Right lobe of liver (tissue), 6 donors: ENCODE data around the gene ACAD11. TPM values are rescaled to one million over a fixed set of nuclear protein-coding genes. Genes with fewer than 3 reads are reported as not detected.

Source experiments
- ATAC-seq, 4 donors: fragments of 200-7000 bp; cut with Tn5 transposase; one replicate each; pipeline ENCODE4 v1.9.1; 2020; ENCODE audit warnings: mild to moderate bottlenecking in 4 of 4, moderate library complexity in 4 of 4
- DNase-seq, 3 donors: peaks; one replicate each; pipeline ENCODE4 v3.0.0-alpha.2; 2020
- H3K27ac ChIP-seq, 3 donors: fragments of 200-600 bp; one replicate each; pipeline ENCODE4 v1.8.0; 2022
- H3K27me3 ChIP-seq, 2 donors: fragments of 200-600 bp; one replicate each; pipeline ENCODE4 v1.8.0; 2022
- H3K36me3 ChIP-seq, 4 donors: fragments of 200-600 bp; sonication (generic) in 1 of 4; one replicate each; pipeline versions ENCODE4 v1.5.1 to v1.8.0; 2017 to 2022; ENCODE audit warnings: control low read depth in 1 of 4
- H3K4me1 ChIP-seq, 4 donors: fragments of 200-600 bp; sonication (generic) in 1 of 4; one replicate each; pipeline versions ENCODE4 v1.5.1 to v1.8.0; 2017 to 2022; ENCODE audit warnings: control low read depth in 1 of 4
- H3K4me3 ChIP-seq, 3 donors: fragments of 200-600 bp; one replicate each; pipeline ENCODE4 v1.8.0; 2022
- H3K9me3 ChIP-seq, 4 donors: fragments of 200-600 bp; sonication (generic) in 1 of 4; one replicate each; pipeline versions ENCODE4 v1.5.1 to v1.8.0; 2017 to 2022; ENCODE audit warnings: control low read depth in 1 of 4
- CTCF ChIP-seq, 4 donors: fragments of 200-600 bp in 3 of 4; fragments of 450-650 bp in 1 of 4; IDR thresholded peaks; one replicate each; pipeline versions ENCODE4 v1.5.1 to v1.8.0; 2016 to 2022; ENCODE audit warnings: antibody characterized with exemption in 4 of 4, mild to moderate bottlenecking in 2 of 4
- POLR2A ChIP-seq: fragments of 450-650 bp; IDR thresholded peaks from one replicate; pipeline ENCODE4 v1.6.1; 2017; ENCODE audit warnings: antibody characterized with exemption, mild to moderate bottlenecking
- WGBS: methylation state at CpG from one replicate; pipeline ENCODE4 v1.1.6; 2018; ENCODE audit warnings: low coverage, low lambda C conversion rate; ENCODE audit not compliant: insufficient coverage; ENCODE audit errors: missing lambda C conversion rate; 5-methylcytosine and 5-hydroxymethylcytosine counted together
- intact Hi-C, 2 donors: fragments of 100-400 bp; cut with DNase I; formaldehyde crosslinking; loops; one replicate each; pipeline versions ENCODE4 v1.11.2 to v1.14.1; 2022
- total RNA-seq, 6 experiments: library from RNA; depleted of rRNA in 2 of 6; stranded (reverse); fragments of >200 nt in 2 of 6; fragmentation: NEBNext Ultra II Directional in 3 of 6; extraction: Animal tissue kit (Norgen Biotek cat#: 25700) in 3 of 6; gene quantifications; one replicate each; pipeline versions ENCODE4 v1.1.0 to v1.2.4, GENCODE V29; 2016 to 2023
- donor health status: DM: no; HTN: yes; CAD: no.
- donor health status: DM: no; HTN: no; CAD: no.
- donor health status: DM: no; HTN: no; CAD: no.
- donor health status: DM: no; HTN: yes; CAD: no.
- donor health status: DM: no; HTN: yes; CAD: no.

The ACAD11 gene
- total RNA-seq, 6 experiments from 2014 or later, result 60.9 to 108 (median 94.5) TPM

DNA sequence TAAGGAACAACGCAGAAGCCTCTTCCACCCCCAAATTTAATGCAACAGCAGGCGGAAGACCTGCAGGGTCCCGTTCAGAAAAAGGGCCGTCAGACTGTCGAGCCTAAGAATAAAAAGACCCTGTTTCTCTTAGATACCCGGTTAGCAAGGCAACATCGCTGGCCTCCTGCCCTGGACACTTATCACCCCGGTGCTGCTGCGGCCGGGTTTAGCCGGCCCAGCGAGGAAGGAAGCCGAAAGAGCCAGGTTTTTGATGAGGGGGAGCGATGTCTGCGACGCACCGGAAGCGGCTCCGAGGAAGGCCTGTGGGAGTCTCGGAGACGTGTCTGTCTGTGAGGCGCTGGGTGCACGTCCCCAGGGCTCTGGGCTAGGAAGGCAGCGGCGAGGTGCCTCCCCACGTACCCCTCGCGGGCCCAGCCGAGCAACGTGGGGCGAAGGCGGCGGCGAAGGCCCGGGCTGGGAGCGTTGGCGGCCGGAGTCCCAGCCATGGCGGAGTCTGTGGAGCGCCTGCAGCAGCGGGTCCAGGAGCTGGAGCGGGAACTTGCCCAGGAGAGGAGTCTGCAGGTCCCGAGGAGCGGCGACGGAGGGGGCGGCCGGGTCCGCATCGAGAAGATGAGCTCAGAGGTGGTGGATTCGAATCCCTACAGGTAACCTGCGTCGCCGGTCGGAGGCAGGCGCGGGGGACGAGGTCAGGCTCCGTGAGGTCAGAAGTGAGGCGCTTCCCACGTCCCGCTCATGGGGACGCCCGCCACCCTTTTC is 622 bp upstream of the ACAD11 start, which contains the start of gene UBA5:
Gene UBA5 (plus strand): TSS at position 278 of the 759 bp plus-strand sequence. CDS start 209 bp downstream, at position 487.
- intact Hi-C loops, result no loop called here
- Histone ChIP-seq H3K4me1 (peaks cover 0 to 56% (median 13%) of the 10 kb centered on the region in 4 donors), H3K27me3 (no peaks in the 10 kb centered on the region), H3K36me3 (no peaks in the 10 kb centered on the region), H3K9me3 (no peaks in the 10 kb centered on the region), H3K27ac (peak within 1 kb of the TSS; percentile 84 to 88 (median 85)), H3K4me3 (peak within 1 kb of the TSS; percentile 75 to 88 (median 77))
- WGBS, result 0% methylated on average over 45 of the region's 64 CpGs
- ATAC-seq (peak; percentile 60 to 69 (median 66)), DNase-seq (peak; percentile 71 to 76 (median 72))
- TF ChIP-seq POLR2A (peak; percentile 11), CTCF (IDR thresholded peaks at IDR 0.05) (no peak)

DNA sequence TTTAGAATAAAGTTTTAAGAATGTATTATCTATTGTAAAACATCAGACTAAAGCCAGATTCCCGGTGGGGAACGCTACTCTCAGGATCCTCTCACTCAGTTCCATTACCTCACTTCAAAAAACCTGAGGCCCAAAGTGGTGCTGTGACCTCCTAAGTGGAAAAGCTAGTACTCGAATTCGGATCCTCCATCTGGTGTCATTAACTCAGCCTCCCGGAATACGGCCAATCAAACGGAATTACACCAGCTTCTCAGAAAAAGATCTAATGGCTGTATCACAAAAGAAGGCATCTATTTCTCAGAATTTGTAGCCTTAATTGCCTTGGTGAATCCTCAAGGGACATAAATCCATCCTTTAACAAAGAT is 627 bp downstream of the ACAD11 start:
- ATAC-seq, result peak in 3 of 4 donors; percentile 2 to 19 (median 17)
- peak overlapping the region; percentile 84 to 88 (median 85) for H3K27ac ChIP-seq
- H3K4me3 ChIP-seq, result peak overlapping the region; percentile 75 to 88 (median 77)
- H3K36me3 ChIP-seq, result no peaks in the 10 kb centered on the region
- H3K4me1 ChIP-seq, result peaks cover 0 to 47% (median 15%) of the 10 kb centered on the region in 4 donors
- intact Hi-C loops, result no loop called here
- no peaks in the 10 kb centered on the region for H3K9me3 ChIP-seq
- no peaks in the 10 kb centered on the region for H3K27me3 ChIP-seq
- WGBS, result 4% methylated on average over 7 of the region's 7 CpGs
- DNase-seq, result no peak
- no peak for TF ChIP-seq POLR2A
- TF ChIP-seq CTCF (IDR thresholded peaks at IDR 0.05), result no peak

DNA sequence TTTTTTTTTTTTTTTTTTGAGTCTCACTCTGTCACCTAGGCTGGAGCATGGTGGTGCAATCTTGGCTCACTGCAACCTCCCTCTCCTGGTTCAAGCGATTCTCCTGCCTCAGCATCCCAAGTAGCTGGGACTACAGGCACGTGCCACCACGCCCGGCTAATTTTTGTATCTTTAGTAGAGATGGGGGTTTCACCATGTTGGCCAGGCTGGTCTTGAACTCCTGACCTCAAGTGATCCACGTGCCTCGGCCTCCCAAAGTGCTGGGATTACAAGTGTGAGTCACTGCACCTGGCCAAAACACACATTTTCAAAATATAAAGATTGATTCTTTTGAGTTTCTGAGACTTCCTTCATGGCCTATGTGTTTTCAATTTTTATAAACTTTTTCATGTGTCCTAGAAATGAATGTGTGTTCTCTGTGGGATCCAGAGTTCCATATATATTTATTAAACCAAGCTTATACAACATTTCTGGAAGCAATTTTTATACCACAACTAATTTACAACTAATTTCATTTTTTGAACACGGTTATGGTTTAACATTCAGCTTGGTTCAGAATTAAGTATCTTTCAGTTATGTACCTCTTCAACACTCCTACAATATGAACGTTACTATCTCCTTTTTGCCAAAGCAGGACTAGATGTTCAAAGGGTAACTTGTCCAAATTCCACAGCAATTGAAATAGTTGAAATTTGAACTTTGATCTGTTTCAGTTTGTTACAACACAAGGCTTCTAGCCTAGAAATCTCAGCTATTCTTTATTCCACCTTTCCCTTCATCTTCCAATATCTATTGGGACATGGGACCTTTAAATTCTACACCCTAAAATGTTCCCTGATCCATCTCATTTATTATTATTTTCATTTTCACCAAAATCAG is 1.5 kb downstream of the ACAD11 start:
- peak overlapping the region; percentile 84 to 88 (median 85) for H3K27ac ChIP-seq
- WGBS, result 43% methylated on average over 4 of the region's 8 CpGs
- no peaks in the 10 kb centered on the region for H3K27me3 ChIP-seq
- H3K4me3 ChIP-seq, result peak overlapping the region; percentile 75 to 88 (median 77)
- ATAC-seq (peak; percentile 39 to 61 (median 42)), DNase-seq (peak in 1 of 3 donors; percentile 49)
- H3K36me3 ChIP-seq, result no peaks in the 10 kb centered on the region
- no peaks in the 10 kb centered on the region for H3K9me3 ChIP-seq
- TF ChIP-seq CTCF (IDR thresholded peaks at IDR 0.05) (no peak), POLR2A (no peak)
- intact Hi-C loops, result no loop called here
- peaks cover 0 to 46% (median 19%) of the 10 kb centered on the region in 4 donors for H3K4me1 ChIP-seq

DNA sequence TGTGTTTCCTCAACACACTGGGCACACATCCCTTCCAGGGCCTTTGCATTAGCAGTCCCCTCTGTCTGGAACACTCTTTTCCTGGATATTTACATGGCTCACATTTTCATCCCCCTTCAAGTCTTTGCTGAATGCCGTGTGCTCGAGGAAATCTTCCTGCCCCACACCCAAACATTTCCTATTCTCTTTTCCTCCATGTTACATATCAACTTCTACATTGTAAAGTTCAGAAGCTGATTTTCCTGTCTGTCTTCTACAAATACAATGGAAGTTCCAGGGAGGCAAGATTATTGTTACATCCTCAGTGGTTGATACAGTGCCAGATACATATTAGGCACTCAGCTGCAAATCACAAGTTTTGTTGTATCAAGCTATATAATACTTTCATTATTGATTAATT is 4.1 kb downstream of the ACAD11 start:
- Histone ChIP-seq H3K4me3 (no peak overlapping the region), H3K4me1 (peaks cover 0 to 38% (median 19%) of the 10 kb centered on the region in 4 donors), H3K27me3 (no peaks in the 10 kb centered on the region), H3K27ac (no peak overlapping the region), H3K9me3 (no peaks in the 10 kb centered on the region), H3K36me3 (no peaks in the 10 kb centered on the region)
- intact Hi-C loops, result no loop called here
- DNase-seq, result no peak
- 77% methylated on average over 2 of the region's 2 CpGs for WGBS
- no peak for TF ChIP-seq POLR2A
- no peak for TF ChIP-seq CTCF (IDR thresholded peaks at IDR 0.05)
- no peak for ATAC-seq
